ENCODE measurements around the gene PCBP1. TPM values are rescaled to one million over a fixed set of nuclear protein-coding genes. Genes with fewer than 3 reads are reported as not detected.

PCBP1 gene
- total RNA-seq, 1 donor: 55.7 TPM

- Histone ChIP-seq H3K27ac (ENCODE audit: low read depth, low read length) (peak overlapping the region; percentile 100), H3K9me3 (ENCODE audit: low read depth, low read length) (no peaks in the 10 kb centered on the region), H3K4me3 (ENCODE audit: insufficient read depth, low read length) (peak overlapping the region; percentile 96), H3K4me2 (ENCODE audit: insufficient read depth, low read length) (peak overlapping the region; percentile 99), H4K20me1 (ENCODE audit: insufficient read depth, low read length) (peaks cover 8% of the 10 kb centered on the region), H3K36me3 (ENCODE audit: insufficient read depth, low read length) (peaks cover 16% of the 10 kb centered on the region), H3K4me1 (ENCODE audit: insufficient read depth, low read length) (peaks cover 36% of the 10 kb centered on the region), H3K79me2 (ENCODE audit: insufficient read depth, low read length) (peaks cover 34% of the 10 kb centered on the region), H3K27me3 (ENCODE audit: insufficient read depth, low read length) (no peaks in the 10 kb centered on the region), H2AFZ (ENCODE audit: low read length) (no peak overlapping the region)
- DNase-seq (ENCODE audit: insufficient read length, low spot score, missing footprints): no peak
- TF ChIP-seq, protein P1, sequence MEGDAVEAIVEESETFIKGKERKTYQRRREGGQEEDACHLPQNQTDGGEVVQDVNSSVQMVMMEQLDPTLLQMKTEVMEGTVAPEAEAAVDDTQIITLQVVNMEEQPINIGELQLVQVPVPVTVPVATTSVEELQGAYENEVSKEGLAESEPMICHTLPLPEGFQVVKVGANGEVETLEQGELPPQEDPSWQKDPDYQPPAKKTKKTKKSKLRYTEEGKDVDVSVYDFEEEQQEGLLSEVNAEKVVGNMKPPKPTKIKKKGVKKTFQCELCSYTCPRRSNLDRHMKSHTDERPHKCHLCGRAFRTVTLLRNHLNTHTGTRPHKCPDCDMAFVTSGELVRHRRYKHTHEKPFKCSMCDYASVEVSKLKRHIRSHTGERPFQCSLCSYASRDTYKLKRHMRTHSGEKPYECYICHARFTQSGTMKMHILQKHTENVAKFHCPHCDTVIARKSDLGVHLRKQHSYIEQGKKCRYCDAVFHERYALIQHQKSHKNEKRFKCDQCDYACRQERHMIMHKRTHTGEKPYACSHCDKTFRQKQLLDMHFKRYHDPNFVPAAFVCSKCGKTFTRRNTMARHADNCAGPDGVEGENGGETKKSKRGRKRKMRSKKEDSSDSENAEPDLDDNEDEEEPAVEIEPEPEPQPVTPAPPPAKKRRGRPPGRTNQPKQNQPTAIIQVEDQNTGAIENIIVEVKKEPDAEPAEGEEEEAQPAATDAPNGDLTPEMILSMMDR (IDR thresholded peaks at IDR 0.05; ENCODE audit: extremely low read depth, low read depth, low read length): no peak
Observed at GRCh38 chr2:70088598-70089219, 1.4 kb downstream of the PCBP1 start.

DNA sequence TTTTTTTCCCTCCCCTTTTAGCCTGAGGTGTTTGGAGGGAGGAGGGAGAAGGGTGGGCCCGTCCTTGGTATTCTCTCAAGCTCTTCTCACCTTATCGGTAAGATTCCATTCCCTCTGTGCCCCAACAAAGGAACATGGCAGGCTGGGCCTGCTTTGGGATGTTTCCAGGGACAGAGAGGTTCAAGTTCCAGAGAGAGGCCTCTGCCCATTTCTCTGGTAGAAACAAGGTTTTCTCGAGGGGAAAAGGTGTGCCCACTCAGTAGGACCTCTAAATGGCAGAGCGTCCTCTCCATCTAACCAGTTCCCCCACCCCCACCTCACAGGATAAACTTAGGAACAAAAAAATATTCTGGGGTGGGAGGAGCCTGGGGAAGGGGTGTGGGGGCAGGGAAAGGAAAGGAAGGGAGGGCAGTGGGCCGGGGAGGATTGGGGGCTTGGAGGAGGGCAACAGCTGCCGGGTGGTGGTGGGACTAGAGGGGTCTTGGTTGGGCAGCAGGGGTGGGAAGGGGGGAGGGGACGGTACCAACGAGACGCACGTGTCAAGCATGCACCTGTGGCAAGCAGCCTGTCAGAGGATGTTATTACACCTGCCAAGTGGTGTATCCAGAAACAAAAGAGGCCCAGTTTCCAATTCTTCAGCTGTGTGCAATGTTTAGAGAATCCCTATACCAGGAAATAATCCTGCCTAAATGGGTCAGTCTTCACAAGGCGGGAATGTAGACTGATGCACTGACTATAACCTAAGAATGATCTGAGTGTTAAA lies 2.1 kb downstream of the PCBP1 start:
- H3K27ac ChIP-seq (ENCODE audit: low read depth, low read length): peak overlapping the region; percentile 100
- peaks cover 39% of the 10 kb centered on the region for H3K4me1 ChIP-seq (ENCODE audit: insufficient read depth, low read length)
- H4K20me1 ChIP-seq (ENCODE audit: insufficient read depth, low read length): peaks cover 8% of the 10 kb centered on the region
- H3K4me3 ChIP-seq (ENCODE audit: insufficient read depth, low read length): peak overlapping the region; percentile 96
- peaks cover 9% of the 10 kb centered on the region for H3K36me3 ChIP-seq (ENCODE audit: insufficient read depth, low read length)
- no peak overlapping the region for H2AFZ ChIP-seq (ENCODE audit: low read length)
- H3K9me3 ChIP-seq (ENCODE audit: low read depth, low read length): no peaks in the 10 kb centered on the region
- peak overlapping the region; percentile 99 for H3K4me2 ChIP-seq (ENCODE audit: insufficient read depth, low read length)
- no peaks in the 10 kb centered on the region for H3K27me3 ChIP-seq (ENCODE audit: insufficient read depth, low read length)
- DNase-seq (ENCODE audit: insufficient read length, low spot score, missing footprints): no peak
- H3K79me2 ChIP-seq (ENCODE audit: insufficient read depth, low read length): peaks cover 31% of the 10 kb centered on the region
- TF ChIP-seq, protein P1 (IDR thresholded peaks at IDR 0.05; ENCODE audit: extremely low read depth, low read depth, low read length): no peak

- Histone ChIP-seq H3K4me2 (ENCODE audit: insufficient read depth, low read length) (peak overlapping the region; percentile 99), H3K9me3 (ENCODE audit: low read depth, low read length) (no peaks in the 10 kb centered on the region), H4K20me1 (ENCODE audit: insufficient read depth, low read length) (peaks cover 8% of the 10 kb centered on the region), H3K27me3 (ENCODE audit: insufficient read depth, low read length) (no peaks in the 10 kb centered on the region), H3K4me3 (ENCODE audit: insufficient read depth, low read length) (peak overlapping the region; percentile 96), H3K4me1 (ENCODE audit: insufficient read depth, low read length) (peaks cover 42% of the 10 kb centered on the region), H3K79me2 (ENCODE audit: insufficient read depth, low read length) (peaks cover 27% of the 10 kb centered on the region), H3K27ac (ENCODE audit: low read depth, low read length) (peak overlapping the region; percentile 64), H2AFZ (ENCODE audit: low read length) (no peak overlapping the region), H3K36me3 (ENCODE audit: insufficient read depth, low read length) (peaks cover 9% of the 10 kb centered on the region)
- DNase-seq (ENCODE audit: insufficient read length, low spot score, missing footprints): no peak
- TF ChIP-seq, protein P1 (IDR thresholded peaks at IDR 0.05; ENCODE audit: extremely low read depth, low read depth, low read length): no peak
Observed at GRCh38 chr2:70089983-70090525, 2.8 kb downstream of the PCBP1 start.
